Gastrocnemius medialis (tissue), 4 donors: ENCODE results near the gene SLX4IP.

Experiments used
- POLR2A ChIP-seq, 2 donors: fragments of 450-650 bp; IDR thresholded peaks; one replicate each; pipeline ENCODE4 v1.6.1; 2017; ENCODE audit warnings: antibody characterized with exemption in 2 of 2, mild to moderate bottlenecking in 2 of 2, moderate library complexity in 2 of 2
- TF ChIP-seq, protein P1 (sequence below), 5 experiments: fragments of 450-650 bp in 3 of 5; fragments of 200-600 bp in 2 of 5; sonication (generic) in 2 of 5; IDR thresholded peaks in 4 of 5; conservative IDR thresholded peaks in 1 of 5; 1 replicate in 4 of 5; 2 replicates in 1 of 5; pipeline ENCODE4 v1.5.1; 2016 to 2019; ENCODE audit warnings: antibody characterized with exemption in 5 of 5, mild to moderate bottlenecking in 3 of 5, moderate library complexity in 3 of 5

DNA sequence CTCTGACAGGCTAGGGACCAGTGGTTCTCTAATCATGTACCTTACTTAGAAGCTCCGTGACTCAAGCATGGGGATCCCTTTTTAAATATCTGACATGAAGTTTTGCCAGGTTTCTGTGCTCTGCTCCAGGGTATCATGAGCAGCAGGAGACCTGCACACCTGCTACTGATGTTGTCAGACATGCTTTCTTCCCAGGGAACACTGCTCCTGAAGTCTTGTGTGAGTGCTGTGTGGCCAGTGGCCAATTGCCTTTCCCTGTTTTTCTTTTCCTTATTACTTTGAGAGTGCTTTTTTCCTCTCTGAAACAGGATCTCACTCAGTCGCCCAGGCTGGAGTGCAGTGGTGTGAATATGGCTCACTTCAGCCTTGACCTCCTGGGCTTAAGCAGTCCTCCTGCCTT lies 26.4 kb downstream of the SLX4IP start:
- TF ChIP-seq, protein P1, sequence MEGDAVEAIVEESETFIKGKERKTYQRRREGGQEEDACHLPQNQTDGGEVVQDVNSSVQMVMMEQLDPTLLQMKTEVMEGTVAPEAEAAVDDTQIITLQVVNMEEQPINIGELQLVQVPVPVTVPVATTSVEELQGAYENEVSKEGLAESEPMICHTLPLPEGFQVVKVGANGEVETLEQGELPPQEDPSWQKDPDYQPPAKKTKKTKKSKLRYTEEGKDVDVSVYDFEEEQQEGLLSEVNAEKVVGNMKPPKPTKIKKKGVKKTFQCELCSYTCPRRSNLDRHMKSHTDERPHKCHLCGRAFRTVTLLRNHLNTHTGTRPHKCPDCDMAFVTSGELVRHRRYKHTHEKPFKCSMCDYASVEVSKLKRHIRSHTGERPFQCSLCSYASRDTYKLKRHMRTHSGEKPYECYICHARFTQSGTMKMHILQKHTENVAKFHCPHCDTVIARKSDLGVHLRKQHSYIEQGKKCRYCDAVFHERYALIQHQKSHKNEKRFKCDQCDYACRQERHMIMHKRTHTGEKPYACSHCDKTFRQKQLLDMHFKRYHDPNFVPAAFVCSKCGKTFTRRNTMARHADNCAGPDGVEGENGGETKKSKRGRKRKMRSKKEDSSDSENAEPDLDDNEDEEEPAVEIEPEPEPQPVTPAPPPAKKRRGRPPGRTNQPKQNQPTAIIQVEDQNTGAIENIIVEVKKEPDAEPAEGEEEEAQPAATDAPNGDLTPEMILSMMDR (IDR thresholded peaks at IDR 0.05 in 4 of 5, conservative IDR thresholded peaks at IDR 0.05 in 1 of 5), result no peak
- TF ChIP-seq POLR2A (IDR thresholded peaks at IDR 0.05), result no peak
